Activated T-cell treated with anti-CD3 and anti-CD28 coated beads for 48 hours (primary cell): ENCODE results near the gene NLN.

Source experiments
- DNase-seq: peaks from one replicate; pipeline ENCODE4 v3.0.0-alpha.2; 2020; ENCODE audit warnings: low read depth

Gene NLN

GRCh38 chr5:65873181-65873750 is 151.3 kb downstream of the NLN start:
- DNase-seq = no peak

DNA sequence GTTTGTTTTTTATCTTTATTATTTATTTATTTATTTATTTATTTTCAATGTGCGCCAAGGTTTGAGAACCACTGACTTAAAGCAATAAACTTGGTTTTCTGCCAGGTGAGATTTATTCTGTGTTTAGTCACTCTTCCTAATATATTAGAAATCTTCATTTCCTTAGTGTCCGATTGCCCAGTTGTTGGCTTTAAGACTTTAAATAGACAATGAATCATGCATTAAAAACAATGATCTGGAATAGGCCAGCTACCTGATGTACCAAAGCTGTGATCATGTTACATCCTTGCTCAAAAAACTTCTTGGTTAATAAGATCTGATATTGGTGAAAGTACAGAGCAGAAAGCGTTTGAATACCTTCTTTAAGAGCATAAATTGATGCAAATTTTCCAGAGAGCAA is 152.2 kb downstream of the NLN start:
- no peak for DNase-seq

GRCh38 chr5:65876496-65876895 is 154.5 kb downstream of the NLN start:
- no peak for DNase-seq

DNA sequence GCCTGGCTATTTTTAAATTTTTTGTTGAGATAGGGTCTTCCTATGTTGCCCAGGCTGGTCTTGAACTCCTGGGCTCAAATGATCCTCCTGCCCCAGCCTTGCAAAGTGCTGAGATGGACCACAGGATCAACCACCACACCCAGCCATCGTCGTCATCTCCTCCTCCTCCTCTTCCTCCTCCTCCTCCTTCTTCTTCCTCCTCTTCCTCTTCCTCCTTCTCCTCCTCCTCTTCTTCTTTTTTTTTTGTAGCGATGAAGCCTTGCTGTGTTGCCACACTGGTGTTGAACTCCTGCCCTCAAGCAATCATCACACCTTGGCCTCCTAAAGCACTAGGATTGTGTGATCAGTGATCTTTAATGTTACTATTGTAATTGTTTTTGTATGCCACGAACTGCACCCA is 155.0 kb downstream of the NLN start:
- DNase-seq = no peak
